SK-N-SH treated with all-trans-retinoic acid at 6 μM for 48 hours (cell line): ENCODE measurements around the gene HES3.

Experiments used
- BACH2 ChIP-seq: fragments of 250-450 bp; sonication (Bioruptor Pico); IDR thresholded peaks from 2 replicates; pipeline ENCODE4 v1.9.0; 2021; ENCODE audit warnings: mild to moderate bottlenecking, borderline replicate concordance
- PPARA ChIP-seq: fragments of 250-450 bp; sonication (Bioruptor Pico); IDR thresholded peaks from 2 replicates; pipeline ENCODE4 v1.5.0; 2020; ENCODE audit warnings: mild to moderate bottlenecking, borderline replicate concordance
- SNAI2 ChIP-seq: fragments of 250-450 bp; sonication (Bioruptor Pico); IDR thresholded peaks from 2 replicates; pipeline ENCODE4 v1.5.0; 2020; ENCODE audit warnings: mild to moderate bottlenecking, moderate library complexity
- TCF4 ChIP-seq: fragments of 250-450 bp; sonication (Bioruptor Pico); IDR thresholded peaks from 2 replicates; pipeline ENCODE4 v1.8.0; 2021; ENCODE audit warnings: mild to moderate bottlenecking, moderate library complexity, borderline replicate concordance
- TSHZ2 ChIP-seq: fragments of 250-450 bp; sonication (Bioruptor Pico); IDR thresholded peaks from 2 replicates; pipeline ENCODE4 v1.5.0; 2020; ENCODE audit warnings: mild to moderate bottlenecking, moderate library complexity
- ZC3H10 ChIP-seq: fragments of 250-450 bp; sonication (Bioruptor Pico); IDR thresholded peaks from 2 replicates; pipeline ENCODE4 v1.5.1; 2021; ENCODE audit warnings: mild to moderate bottlenecking, moderate library complexity
- ZFP3 ChIP-seq: fragments of 250-450 bp; sonication (Bioruptor Pico); IDR thresholded peaks from 2 replicates; pipeline ENCODE4 v1.5.0; 2020; ENCODE audit warnings: mild to moderate bottlenecking, moderate library complexity
- ZFP30 ChIP-seq: fragments of 450-650 bp; formaldehyde crosslinking; IDR thresholded peaks from 2 replicates; pipeline ENCODE4 v1.5.0; 2022; ENCODE audit warnings: mild to moderate bottlenecking, moderate library complexity
- ZNF565 ChIP-seq: fragments of 450-650 bp; formaldehyde crosslinking; conservative IDR thresholded peaks from 2 replicates; pipeline ENCODE4 v1.5.0; 2020; ENCODE audit warnings: low read depth, mild to moderate bottlenecking, moderate library complexity
- ZNF70 ChIP-seq: fragments of 450-650 bp; formaldehyde crosslinking; IDR thresholded peaks from 2 replicates; pipeline ENCODE4 v1.5.0; 2020; ENCODE audit warnings: mild to moderate bottlenecking, moderate library complexity
- ZNF8 ChIP-seq: fragments of 450-650 bp; formaldehyde crosslinking; IDR thresholded peaks from 2 replicates; pipeline ENCODE4 v1.5.0; 2020; ENCODE audit warnings: mild to moderate bottlenecking, moderate library complexity
- TF ChIP-seq, protein P1 (sequence below): fragments of 250-450 bp; sonication (Bioruptor Pico); IDR thresholded peaks from 2 replicates; pipeline ENCODE4 v1.8.0; 2020; ENCODE audit warnings: mild to moderate bottlenecking, moderate library complexity, borderline replicate concordance

GRCh38 chr1:6234502-6235295 is 9.3 kb upstream of the HES3 start:
- TF ChIP-seq PPARA (CRISPR knock-in tag): no peak
- TF ChIP-seq TSHZ2 (CRISPR knock-in tag): no peak
- TF ChIP-seq BACH2 (CRISPR knock-in tag): no peak
- no peak for TF ChIP-seq SNAI2
- TF ChIP-seq, protein P1, sequence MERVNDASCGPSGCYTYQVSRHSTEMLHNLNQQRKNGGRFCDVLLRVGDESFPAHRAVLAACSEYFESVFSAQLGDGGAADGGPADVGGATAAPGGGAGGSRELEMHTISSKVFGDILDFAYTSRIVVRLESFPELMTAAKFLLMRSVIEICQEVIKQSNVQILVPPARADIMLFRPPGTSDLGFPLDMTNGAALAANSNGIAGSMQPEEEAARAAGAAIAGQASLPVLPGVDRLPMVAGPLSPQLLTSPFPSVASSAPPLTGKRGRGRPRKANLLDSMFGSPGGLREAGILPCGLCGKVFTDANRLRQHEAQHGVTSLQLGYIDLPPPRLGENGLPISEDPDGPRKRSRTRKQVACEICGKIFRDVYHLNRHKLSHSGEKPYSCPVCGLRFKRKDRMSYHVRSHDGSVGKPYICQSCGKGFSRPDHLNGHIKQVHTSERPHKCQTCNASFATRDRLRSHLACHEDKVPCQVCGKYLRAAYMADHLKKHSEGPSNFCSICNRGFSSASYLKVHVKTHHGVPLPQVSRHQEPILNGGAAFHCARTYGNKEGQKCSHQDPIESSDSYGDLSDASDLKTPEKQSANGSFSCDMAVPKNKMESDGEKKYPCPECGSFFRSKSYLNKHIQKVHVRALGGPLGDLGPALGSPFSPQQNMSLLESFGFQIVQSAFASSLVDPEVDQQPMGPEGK: no peak
- TF ChIP-seq ZFP30 (CRISPR knock-in tag): no peak
- TF ChIP-seq ZFP3 (CRISPR knock-in tag): no peak
- TF ChIP-seq TCF4 (CRISPR knock-in tag): no peak
- TF ChIP-seq ZNF565 (CRISPR knock-in tag): no peak
- TF ChIP-seq ZC3H10 (CRISPR knock-in tag): no peak
- no peak for TF ChIP-seq ZNF8
- no peak for TF ChIP-seq ZNF70
